HEK293T (cell line): Measurements from ENCODE around the gene CMTM7.
A peak's percentile ranks its signal among the peaks of the same experiment; 100 is the strongest.

Experiments used
- CTCF ChIA-PET: fragments of 350-600 bp; formaldehyde crosslinking; extraction: SDS; loops from one replicate; lab custom pipeline; 2021; ENCODE audit warnings: antibody characterized with exemption, inconsistent platforms; lab: Yijun Ruan, JAX
- POLR2A ChIA-PET: fragments of 350-600 bp; formaldehyde crosslinking; extraction: SDS; loops from one replicate; lab custom pipeline; 2020; ENCODE audit warnings: antibody characterized with exemption, inconsistent platforms; lab: Yijun Ruan, JAX
- DNase-seq: peaks from one replicate; pipeline ENCODE4 v3.0.0; 2012; ENCODE audit warnings: mixed read lengths; ENCODE audit errors: extremely low spot score
- ARNT ChIP-seq: fragments of 450-650 bp; IDR thresholded peaks from 2 replicates; pipeline ENCODE4 v1.6.1; 2017; ENCODE audit warnings: mild to moderate bottlenecking
- BHLHE40 ChIP-seq: fragments of 450-650 bp; IDR thresholded peaks from 2 replicates; pipeline ENCODE4 v1.6.1; 2016; ENCODE audit warnings: mild to moderate bottlenecking, moderate library complexity, borderline replicate concordance
- CTBP1 ChIP-seq: fragments of 450-650 bp; IDR thresholded peaks from 2 replicates; pipeline ENCODE4 v1.6.1; 2016; ENCODE audit warnings: borderline replicate concordance
- ELF4 ChIP-seq: fragments of 450-650 bp; IDR thresholded peaks from 2 replicates; pipeline ENCODE4 v1.6.1; 2017; ENCODE audit warnings: antibody characterized with exemption
- FOXA1 ChIP-seq: fragments of 450-650 bp; IDR thresholded peaks from 2 replicates; pipeline ENCODE4 v1.6.1; 2016; ENCODE audit warnings: mild to moderate bottlenecking
- FOXK2 ChIP-seq: fragments of 450-650 bp; IDR thresholded peaks from 2 replicates; pipeline ENCODE4 v1.6.1; 2016; ENCODE audit warnings: mild to moderate bottlenecking
- FOXM1 ChIP-seq: fragments of 450-650 bp; IDR thresholded peaks from 2 replicates; pipeline ENCODE4 v1.6.1; 2017; ENCODE audit warnings: mild to moderate bottlenecking, borderline replicate concordance
- HDGF ChIP-seq: fragments of 450-650 bp; IDR thresholded peaks from 2 replicates; pipeline ENCODE4 v1.6.1; 2017; ENCODE audit warnings: antibody characterized with exemption, borderline replicate concordance
- L3MBTL2 ChIP-seq: fragments of 450-650 bp; conservative IDR thresholded peaks from 2 replicates; pipeline ENCODE4 v1.6.1; 2016; ENCODE audit warnings: mild to moderate bottlenecking
- LEF1 ChIP-seq: fragments of 450-650 bp; IDR thresholded peaks from 2 replicates; pipeline ENCODE4 v1.6.1; 2017; ENCODE audit warnings: mild to moderate bottlenecking, borderline replicate concordance
- NFRKB ChIP-seq: fragments of 450-650 bp; IDR thresholded peaks from 2 replicates; pipeline ENCODE4 v1.6.1; 2016; ENCODE audit warnings: mild to moderate bottlenecking, moderate library complexity
- SP1 ChIP-seq: fragments of 450-650 bp; IDR thresholded peaks from 2 replicates; pipeline ENCODE4 v1.6.1; 2017
- SUZ12 ChIP-seq: fragments of 450-650 bp; IDR thresholded peaks from 2 replicates; pipeline ENCODE4 v1.6.1; 2016; ENCODE audit warnings: mild to moderate bottlenecking
- TARDBP ChIP-seq: fragments of 450-650 bp; IDR thresholded peaks from 2 replicates; pipeline ENCODE4 v1.6.1; 2016
- ZNF384 ChIP-seq: fragments of 450-650 bp; IDR thresholded peaks from 2 replicates; pipeline ENCODE4 v1.6.1; 2016
- TF ChIP-seq, protein P1 (sequence below): fragments of 450-650 bp; IDR thresholded peaks from 2 replicates; pipeline ENCODE4 v1.6.1; 2016

CMTM7 gene

DNA sequence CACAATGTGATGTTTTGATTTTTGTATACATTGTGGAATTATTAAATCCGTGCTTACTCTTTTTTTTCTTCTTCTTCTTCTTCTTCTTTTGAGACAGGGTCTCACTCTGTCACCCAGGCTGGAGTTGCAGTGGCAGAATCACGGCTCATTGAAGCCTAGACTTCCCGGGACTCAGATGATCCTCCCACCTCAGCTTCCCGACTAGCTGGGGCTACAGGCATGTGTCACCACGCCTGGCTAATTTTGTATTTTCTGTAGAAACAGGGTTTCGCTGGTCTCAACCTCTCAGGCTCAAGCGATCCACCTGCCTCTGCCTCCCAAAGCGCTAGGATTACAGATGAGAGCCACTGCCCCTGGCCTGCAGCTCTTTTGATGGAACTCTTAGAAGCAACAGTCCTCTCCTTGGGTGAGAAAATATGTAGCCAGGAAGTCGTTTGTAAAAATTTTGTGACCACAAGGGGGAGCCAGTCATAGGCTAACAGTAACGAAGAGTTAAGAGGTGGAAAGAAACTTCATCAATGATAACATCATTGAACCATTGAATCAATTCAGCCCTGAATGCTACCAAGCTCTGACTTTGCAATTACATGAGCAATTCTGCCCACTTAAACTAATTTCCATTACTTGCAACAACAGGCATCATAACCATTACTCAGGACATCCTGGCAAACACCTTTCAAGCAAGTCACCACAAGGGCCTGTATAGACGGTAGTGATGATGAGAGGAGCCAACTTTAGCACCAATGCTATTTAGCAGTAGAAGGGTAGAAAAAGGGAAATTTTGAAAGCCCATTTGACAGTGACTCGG lies 16.7 kb upstream of the CMTM7 start:
- DNase-seq, result peak; percentile 60
- ChIA-PET CTCF (interaction anchor here (0.6 to 2.0 kb wide), 13 partner anchors 9 to 491 kb away, joined by 3 to 11 read pairs (median 4); partner anchors contain the start of gene CMTM7), POLR2A (no interaction called here)
- TF ChIP-seq TARDBP, result no peak
- TF ChIP-seq HDGF, result 0 out of 2 replicates have a peak, but pooled peaks have one; percentile 52
- TF ChIP-seq LEF1, result no peak

DNA sequence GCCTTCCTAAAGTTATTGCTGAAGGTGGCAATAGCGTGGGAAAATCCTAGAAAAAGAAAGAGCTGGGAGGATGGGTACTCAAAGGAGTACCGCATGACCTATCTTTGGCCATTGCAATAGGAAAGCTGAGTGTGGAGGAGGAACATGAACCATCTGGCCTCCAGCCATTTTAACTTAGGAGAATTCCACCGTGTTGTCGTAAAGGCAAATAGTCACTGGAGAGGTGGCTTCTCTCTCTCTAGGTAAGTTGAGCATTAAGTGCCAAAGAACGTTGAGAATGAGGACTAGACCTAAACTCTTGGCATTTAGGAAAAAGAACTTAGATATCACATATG lies 16.1 kb upstream of the CMTM7 start:
- CTCF ChIA-PET, result interaction anchor here (0.7 to 2.0 kb wide), 7 partner anchors 10 to 1148 kb away, joined by 3 to 11 read pairs (median 5); no protein-coding TSS in a partner anchor
- no peak for DNase-seq
- TF ChIP-seq FOXA1, result no peak
- TF ChIP-seq ARNT, result no peak
- TF ChIP-seq, protein P1, sequence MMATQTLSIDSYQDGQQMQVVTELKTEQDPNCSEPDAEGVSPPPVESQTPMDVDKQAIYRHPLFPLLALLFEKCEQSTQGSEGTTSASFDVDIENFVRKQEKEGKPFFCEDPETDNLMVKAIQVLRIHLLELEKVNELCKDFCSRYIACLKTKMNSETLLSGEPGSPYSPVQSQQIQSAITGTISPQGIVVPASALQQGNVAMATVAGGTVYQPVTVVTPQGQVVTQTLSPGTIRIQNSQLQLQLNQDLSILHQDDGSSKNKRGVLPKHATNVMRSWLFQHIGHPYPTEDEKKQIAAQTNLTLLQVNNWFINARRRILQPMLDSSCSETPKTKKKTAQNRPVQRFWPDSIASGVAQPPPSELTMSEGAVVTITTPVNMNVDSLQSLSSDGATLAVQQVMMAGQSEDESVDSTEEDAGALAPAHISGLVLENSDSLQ, result no peak
- TF ChIP-seq SUZ12, result no peak
- TF ChIP-seq HDGF, result no peak
- TF ChIP-seq TARDBP, result no peak
- POLR2A ChIA-PET, result no interaction called here

DNA sequence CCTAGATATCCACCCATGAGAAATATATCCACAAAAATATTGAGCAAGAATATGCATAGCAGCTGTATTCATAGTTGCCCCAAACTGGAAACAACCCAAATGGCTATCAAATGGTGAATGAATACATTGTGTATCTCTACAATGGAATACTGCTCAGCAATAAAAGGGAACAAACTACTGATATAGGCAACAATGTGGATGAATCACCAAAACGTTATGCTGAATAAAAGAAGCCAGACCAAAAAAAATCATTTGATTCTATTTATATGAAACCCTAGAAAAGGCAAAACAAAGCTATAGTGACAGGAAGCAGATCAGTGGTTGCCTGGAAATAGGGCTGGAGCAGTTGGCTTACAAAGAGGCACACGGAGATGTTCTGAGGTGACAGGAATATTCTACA lies 15.5 kb upstream of the CMTM7 start:
- TF ChIP-seq HDGF (no peak), L3MBTL2 (no peak), TARDBP (no peak), SP1 (no peak), ARNT (no peak), CTBP1 (no peak), ELF4 (no peak), BHLHE40 (no peak), LEF1 (no peak), NFRKB (no peak), FOXM1 (no peak), ZNF384 (no peak), FOXA1 (no peak)
- TF ChIP-seq, protein P1, result no peak
- DNase-seq, result no peak
- POLR2A ChIA-PET, result no interaction called here
- CTCF ChIA-PET, result interaction anchor here (0.7 to 2.0 kb wide), 5 partner anchors 9 to 1148 kb away, joined by 4 to 7 read pairs (median 5); no protein-coding TSS in a partner anchor

DNA sequence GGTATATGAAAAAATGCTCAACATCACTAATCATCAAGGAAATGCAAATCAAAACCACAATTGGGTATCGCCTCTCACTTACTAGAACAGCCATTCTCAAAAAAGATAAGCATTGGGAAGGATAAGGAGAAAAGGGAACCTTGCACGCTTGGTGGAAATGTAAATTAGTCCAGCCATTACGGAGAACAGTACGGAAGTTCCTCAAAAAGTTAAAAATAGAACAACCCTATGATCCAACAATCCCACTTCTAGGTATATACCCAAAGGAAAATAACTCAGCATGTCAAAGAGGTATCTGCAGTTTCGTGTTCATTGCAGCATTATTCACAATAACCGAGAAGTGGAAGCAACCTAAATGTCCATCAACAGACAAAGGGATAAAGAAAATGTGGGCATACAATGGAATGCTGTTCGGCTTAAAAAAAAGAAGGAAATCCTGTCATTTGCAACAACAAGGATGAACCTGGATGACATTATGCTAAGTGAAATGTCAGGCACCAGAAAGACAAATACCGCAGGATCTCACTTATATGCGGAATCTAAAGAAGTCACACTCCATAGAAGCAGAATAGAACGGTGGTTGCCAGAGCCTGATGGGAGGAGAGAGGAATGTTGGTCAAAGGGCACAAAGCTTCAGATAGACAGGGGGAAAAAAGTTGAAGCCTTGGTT lies 11.7 kb upstream of the CMTM7 start:
- CTCF ChIA-PET, result no interaction called here
- TF ChIP-seq ARNT, result no peak
- TF ChIP-seq FOXA1, result no peak
- no peak for TF ChIP-seq CTBP1
- TF ChIP-seq L3MBTL2, result no peak
- TF ChIP-seq LEF1, result no peak
- no peak for TF ChIP-seq ELF4
- TF ChIP-seq FOXK2, result no peak
- TF ChIP-seq TARDBP, result no peak
- no peak for TF ChIP-seq FOXM1
- TF ChIP-seq, protein P1, result no peak
- no peak for TF ChIP-seq HDGF
- TF ChIP-seq SP1, result no peak
- no peak for TF ChIP-seq NFRKB
- TF ChIP-seq BHLHE40, result no peak
- TF ChIP-seq ZNF384, result no peak
- TF ChIP-seq SUZ12, result no peak
- POLR2A ChIA-PET, result no interaction called here
- DNase-seq, result no peak

DNA sequence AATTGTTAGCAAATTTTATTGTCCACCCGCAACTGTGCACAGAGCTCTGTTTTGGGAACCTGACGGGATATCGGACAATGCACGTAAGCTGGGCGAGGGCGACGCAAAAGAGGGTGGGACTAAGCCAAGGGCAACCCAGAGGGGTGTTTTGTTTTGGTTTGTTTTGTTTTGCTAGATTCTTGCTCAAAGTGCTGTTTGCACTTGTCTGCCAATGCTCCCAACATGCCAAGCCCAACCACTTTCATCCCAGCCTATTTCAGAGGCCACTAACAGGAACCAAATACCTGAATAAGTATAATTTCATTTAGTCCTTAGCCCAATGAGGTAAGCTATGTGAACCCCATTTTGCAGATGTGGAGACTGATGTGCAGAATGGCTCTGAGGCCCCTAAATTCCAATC lies 9.7 kb upstream of the CMTM7 start:
- DNase-seq, result no peak
- POLR2A ChIA-PET, result no interaction called here
- no peak for TF ChIP-seq SUZ12
- no peak for TF ChIP-seq NFRKB
- TF ChIP-seq BHLHE40, result no peak
- TF ChIP-seq CTBP1, result no peak
- no peak for TF ChIP-seq L3MBTL2
- no peak for TF ChIP-seq HDGF
- TF ChIP-seq FOXK2, result no peak
- TF ChIP-seq ARNT, result no peak
- CTCF ChIA-PET, result interaction anchor here (0.7 kb wide), 1 partner anchor 86 kb away, joined by 3 read pairs; no protein-coding TSS in a partner anchor
